NCI-H510A (cell line): Measurements from ENCODE around the gene LMF1.
"Not testable (repeated sequence)": the region's sequence is repeated elsewhere in the genome, so short reads cannot be mapped to it uniquely, and the experiment has no call there.

ENCODE experiments used
- DNase-seq: peaks from one replicate; lab custom pipeline; 2025; lab: John Stamatoyannopoulos, UW

The LMF1 gene

GRCh38 chr16:970386-970765 lies 408 bp downstream of the LMF1 start:
- no peak for DNase-seq

- DNase-seq = no peak
These were observed 1.0 kb downstream of the LMF1 start for GRCh38 chr16:969508-970385.

GRCh38 chr16:968620-969019 lies 2.2 kb downstream of the LMF1 start:
- no peak for DNase-seq

GRCh38 chr16:967546-968295 lies 3.1 kb downstream of the LMF1 start:
- DNase-seq = no peak

GRCh38 chr16:967077-967541 lies 3.7 kb downstream of the LMF1 start:
- no peak for DNase-seq

GRCh38 chr16:966505-966904 lies 4.3 kb downstream of the LMF1 start:
- no peak for DNase-seq

- DNase-seq = no peak
These were observed 4.7 kb downstream of the LMF1 start for GRCh38 chr16:966035-966434.

- DNase-seq = no peak
These were observed 5.3 kb downstream of the LMF1 start for GRCh38 chr16:965487-965886.

GRCh38 chr16:965036-965395 lies 5.8 kb downstream of the LMF1 start:
- DNase-seq = no peak

- no peak for DNase-seq
These were observed 6.3 kb downstream of the LMF1 start for GRCh38 chr16:964356-965035.

GRCh38 chr16:963913-964312 lies 6.9 kb downstream of the LMF1 start:
- DNase-seq = no peak

GRCh38 chr16:962901-963814 lies 7.6 kb downstream of the LMF1 start:
- DNase-seq = no peak

GRCh38 chr16:962366-962765 lies 8.4 kb downstream of the LMF1 start:
- DNase-seq = no peak

GRCh38 chr16:959232-960040 lies 11.3 kb downstream of the LMF1 start:
- DNase-seq = no peak

GRCh38 chr16:955766-956165 lies 15.0 kb downstream of the LMF1 start:
- not testable (repeated sequence) for DNase-seq

GRCh38 chr16:953818-954217 lies 17.0 kb downstream of the LMF1 start:
- not testable (repeated sequence) for DNase-seq

- no peak for DNase-seq
These were observed 18.5 kb downstream of the LMF1 start for GRCh38 chr16:952321-952720.

GRCh38 chr16:951660-952301 lies 19.0 kb downstream of the LMF1 start:
- DNase-seq = no peak

GRCh38 chr16:950733-951573 lies 19.8 kb downstream of the LMF1 start:
- not testable (repeated sequence) for DNase-seq
